GM19328 (cell line): ENCODE measurements around the gene MYOM3.
"Not testable (repeated sequence)": the region's sequence is repeated elsewhere in the genome, so short reads cannot be mapped to it uniquely, and the experiment has no call there.

Source experiments
- ATAC-seq: cut with Tn5 transposase; IDR thresholded peaks from one replicate; pipeline ENCODE4 v1.9.1; 2021; ENCODE audit warnings: mild to moderate bottlenecking, moderate library complexity; ENCODE audit not compliant: unreplicated experiment

MYOM3 gene

GRCh38 chr1:24077278-24077978, 34.5 kb downstream of the MYOM3 start:
- ATAC-seq = no peak

GRCh38 chr1:24075946-24076345, 36.0 kb downstream of the MYOM3 start:
- no peak for ATAC-seq

- ATAC-seq = no peak
Measured at GRCh38 chr1:24075590-24075854, 36.4 kb downstream of the MYOM3 start.

DNA sequence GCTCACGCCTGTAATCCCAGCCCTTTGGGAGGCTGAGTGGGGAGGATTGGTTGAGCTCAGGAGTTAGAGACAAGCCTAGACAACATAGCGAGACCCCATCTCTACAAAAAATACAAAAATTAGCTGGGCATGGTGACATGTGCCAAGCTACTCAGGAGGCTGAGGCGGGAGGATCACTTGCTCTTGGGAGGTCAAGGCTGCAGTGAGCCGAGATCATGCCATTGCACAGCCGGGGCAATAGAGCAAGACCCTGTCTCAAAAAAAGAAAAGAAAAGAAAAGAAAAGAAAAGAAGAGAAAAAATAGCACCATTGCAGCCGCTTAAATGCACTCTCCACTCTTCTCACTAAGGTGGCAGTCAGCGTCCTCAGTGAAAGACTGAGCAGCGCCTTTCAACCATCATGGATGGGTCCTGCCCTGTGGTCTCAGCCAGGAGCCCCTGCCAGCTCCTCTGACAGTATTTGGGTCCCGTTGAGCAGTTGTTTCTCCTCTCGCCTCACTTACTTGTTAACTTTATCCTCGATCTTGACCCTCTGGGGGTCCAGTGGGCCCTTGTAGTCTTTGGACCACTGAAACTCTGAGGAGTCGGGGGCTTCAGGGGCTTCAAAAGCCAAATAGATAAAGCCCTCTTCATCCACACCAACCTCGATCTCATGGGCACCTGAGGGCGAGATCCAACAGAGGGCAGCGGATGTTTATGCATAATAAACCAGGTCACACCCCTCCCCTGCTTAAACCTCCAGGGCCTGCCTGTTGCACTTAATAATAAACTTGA, 36.9 kb downstream of the MYOM3 start:
- no peak for ATAC-seq

DNA sequence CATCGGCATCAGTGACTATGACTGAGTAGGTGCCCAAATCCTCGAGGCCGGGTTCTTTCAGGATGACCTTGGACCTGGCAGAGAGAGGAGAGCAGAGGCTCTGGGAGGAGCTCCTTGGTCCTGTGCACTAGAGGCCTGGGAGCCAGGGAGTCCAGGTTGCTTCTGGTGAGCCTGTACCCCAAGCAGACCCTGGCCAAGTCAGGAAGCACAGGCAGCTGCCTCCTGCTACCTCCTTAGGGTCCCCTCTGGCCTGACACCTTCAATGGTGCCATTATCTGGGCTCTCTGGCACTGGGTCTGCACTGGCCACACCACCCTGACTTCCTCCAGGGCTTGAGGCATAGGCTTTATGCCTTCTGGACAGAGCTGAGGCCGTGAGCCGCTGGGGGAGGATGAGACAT, 37.7 kb downstream of the MYOM3 start:
- ATAC-seq = no peak

DNA sequence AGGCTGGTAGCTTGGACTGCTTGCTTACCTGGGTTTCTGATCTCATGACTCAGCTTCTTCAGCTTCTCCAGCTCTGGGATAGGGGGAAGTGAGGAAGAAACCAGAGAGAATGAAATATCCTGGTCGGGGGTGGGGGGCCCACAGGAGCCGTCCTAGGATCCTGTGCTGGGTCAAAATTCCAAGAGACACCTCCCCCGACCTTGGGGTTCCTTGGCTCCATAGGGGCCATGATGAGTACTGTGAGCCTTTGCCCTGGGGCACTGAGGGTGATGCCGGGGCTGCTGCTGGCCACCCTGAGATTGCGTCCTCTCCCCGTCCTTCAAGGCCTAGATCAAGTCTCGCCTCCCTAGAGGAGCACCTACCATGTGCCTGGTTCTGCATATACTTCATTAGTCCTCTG, 40.0 kb downstream of the MYOM3 start:
- no peak for ATAC-seq

- no peak for ATAC-seq
Measured at GRCh38 chr1:24070821-24071393, 41.0 kb downstream of the MYOM3 start.

GRCh38 chr1:24069817-24070216, 42.1 kb downstream of the MYOM3 start:
- no peak for ATAC-seq

GRCh38 chr1:24067978-24068377, 44.0 kb downstream of the MYOM3 start:
- ATAC-seq = no peak

DNA sequence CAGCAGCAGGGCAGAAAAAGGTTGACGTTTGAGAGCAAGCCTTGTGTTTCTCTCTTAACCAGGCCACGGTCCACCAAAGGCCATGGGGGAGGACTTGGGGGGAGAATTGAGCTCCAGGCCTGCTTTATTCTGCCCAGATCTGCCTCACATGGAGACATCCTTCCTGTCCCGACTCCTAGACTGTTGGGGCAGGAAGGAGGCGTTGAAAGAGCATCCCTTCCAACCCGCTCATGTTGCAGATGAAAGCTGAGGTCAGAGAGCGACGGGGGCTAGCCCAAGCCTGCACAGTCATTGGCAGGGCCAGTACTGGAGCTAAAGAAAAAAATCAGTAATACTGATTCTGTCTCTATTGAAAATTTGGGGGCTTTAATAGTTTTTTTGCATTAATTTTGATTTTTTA, 46.6 kb downstream of the MYOM3 start:
- ATAC-seq = no peak

DNA sequence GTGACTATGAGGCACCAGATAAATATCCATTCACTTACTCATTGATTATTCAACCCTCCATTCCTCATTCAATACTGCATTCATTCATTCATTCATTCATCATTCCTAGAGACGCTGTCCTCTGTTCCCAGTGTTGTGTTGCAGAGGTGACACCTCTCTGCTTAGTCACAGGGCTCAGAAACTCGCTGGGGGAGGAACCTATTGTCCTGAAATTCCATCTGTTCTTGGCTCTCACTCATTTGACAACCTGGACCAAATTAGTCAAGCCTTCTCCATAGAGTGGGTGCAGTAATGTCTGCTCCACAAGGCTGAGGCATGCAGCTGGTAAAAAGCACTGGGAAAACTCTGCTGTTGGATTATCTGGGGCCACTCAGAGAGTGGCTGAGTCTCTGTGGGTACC, 49.7 kb downstream of the MYOM3 start:
- no peak for ATAC-seq

DNA sequence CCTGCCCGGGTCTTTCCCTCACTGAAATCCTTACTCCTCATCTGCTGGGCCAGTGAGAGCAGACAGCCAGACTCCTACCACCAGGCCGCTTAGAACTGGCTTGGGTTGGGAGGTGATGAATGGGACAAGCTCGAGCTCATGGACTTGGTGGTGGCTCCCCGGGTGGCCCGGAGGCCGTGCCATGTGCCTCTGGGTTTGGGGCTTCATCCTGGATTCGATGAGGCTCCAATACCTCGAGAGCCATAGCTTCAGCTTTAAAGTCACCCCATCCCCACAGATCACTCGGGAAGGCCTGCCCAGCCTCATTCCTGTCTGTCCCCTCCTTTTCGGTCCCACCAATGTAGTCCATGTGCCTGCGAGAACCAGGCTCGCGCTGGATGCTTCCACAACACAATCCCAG, 51.5 kb downstream of the MYOM3 start:
- no peak for ATAC-seq

GRCh38 chr1:24058671-24059455, 53.1 kb downstream of the MYOM3 start:
- ATAC-seq = no peak

GRCh38 chr1:24057171-24057570, 54.8 kb downstream of the MYOM3 start:
- ATAC-seq = no peak

DNA sequence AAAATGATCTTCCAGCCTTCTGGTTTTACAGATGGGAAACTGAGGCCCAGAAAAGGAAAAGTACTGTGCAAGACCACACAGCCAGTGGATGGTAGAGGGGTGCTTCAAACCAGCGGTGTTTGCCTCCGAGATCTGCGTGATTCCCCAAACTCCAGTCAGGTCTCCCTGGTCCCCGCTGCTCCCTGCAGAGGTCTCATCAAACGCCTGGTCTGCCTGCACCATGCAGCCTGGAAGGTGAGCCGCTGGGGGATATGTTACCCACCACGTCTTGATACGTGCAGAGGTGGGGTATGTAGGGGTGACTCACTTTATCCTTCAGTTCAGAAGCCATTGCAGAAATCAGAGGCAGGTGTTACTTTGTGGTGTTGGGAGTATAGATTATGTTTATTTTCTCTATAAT, 56.3 kb downstream of the MYOM3 start:
- ATAC-seq = no peak

- no peak for ATAC-seq
Measured at GRCh38 chr1:24052220-24052619, 59.7 kb downstream of the MYOM3 start.

- no peak for ATAC-seq
Measured at GRCh38 chr1:24051206-24051945, 60.6 kb downstream of the MYOM3 start.

DNA sequence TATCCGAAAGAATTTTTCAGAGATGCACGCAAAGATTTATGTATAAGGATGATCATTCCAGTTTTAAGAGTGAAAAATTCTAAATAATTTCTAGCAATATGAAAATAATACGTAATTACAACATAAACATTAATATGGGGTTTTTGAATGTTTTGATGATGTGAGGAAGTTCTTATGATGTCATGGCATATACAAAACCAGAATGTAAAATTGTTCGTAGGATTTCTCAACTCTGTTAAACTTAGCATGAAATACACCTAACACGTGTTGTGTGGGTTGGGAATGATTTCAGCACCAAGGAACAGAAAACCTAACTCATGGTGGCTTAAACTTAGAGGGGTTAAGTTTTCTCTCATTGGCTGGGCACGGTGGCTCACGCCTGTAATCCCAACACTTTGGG, 62.2 kb downstream of the MYOM3 start:
- no peak for ATAC-seq

DNA sequence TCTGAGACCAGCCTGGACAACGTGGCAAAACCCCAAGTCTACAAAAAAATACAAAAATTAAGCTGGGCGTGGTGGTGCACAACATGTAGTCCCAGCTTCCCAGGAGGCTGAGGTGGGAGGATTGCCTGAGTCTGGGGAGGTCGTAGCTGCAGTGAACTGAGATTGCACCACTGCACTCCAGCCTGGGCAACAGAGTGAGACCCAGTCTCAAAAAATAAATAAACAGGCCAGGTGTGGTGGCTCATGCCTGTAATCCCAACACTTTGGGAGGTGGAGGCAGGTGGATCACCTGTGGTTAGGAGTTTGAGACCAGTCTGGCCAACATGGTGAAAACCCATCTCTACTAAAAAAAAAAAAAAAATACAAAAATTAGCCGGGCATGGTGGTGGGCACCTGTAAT, 63.0 kb downstream of the MYOM3 start:
- not testable (repeated sequence) for ATAC-seq

DNA sequence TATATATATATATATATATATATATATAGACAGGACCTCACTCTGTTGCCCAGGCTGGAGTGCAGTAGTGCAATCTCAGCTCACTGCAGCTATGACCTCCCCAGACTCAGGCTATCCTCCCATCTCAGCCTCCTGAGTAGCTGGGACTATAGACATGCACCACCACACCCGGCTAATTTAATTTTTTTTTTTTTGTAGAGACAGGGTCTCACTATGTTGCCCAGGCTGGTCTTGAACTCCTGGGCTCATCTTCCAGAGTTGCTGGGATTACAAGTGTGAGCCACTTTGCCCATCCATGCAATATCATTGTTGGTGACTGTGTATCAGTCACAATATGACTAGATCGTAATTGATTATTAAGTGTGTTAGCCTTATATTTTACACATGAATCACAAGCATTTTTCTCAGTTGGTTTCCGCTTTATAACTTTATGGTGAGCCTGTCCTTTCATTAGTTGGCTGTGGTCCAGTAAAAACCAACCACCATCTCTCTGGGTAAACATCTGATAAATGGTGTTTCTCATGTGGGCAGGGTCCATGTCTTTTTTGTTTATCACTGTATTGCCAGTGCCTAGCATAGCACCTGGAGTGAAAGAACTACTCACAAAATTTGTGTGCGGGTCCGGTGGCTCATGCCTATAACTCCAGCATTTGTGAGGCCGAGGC, 63.6 kb downstream of the MYOM3 start:
- no peak for ATAC-seq

GRCh38 chr1:24047110-24047477, 64.8 kb downstream of the MYOM3 start:
- ATAC-seq = no peak
